ENCODE results near the gene ZNF226. TPM values are rescaled to one million over a fixed set of nuclear protein-coding genes. Genes with fewer than 3 reads are reported as not detected.
"Not testable (repeated sequence)": the region's sequence is repeated elsewhere in the genome, so short reads cannot be mapped to it uniquely, and the experiment has no call there.

ZNF226 gene
- total RNA-seq, 2 experiments from 2014 or later = 13.1 to 15.2 TPM

GRCh38 chr19:44182145-44182544 lies 17.2 kb downstream of the ZNF226 start:
- Mint-ChIP-seq H3K36me3 (peaks cover 14% of the 10 kb centered on the region), H3K27me3 (no peaks in the 10 kb centered on the region), H3K9me3 (ENCODE audit: low read depth) (peaks cover 27% of the 10 kb centered on the region), H3K4me1 (no peaks in the 10 kb centered on the region), H3K4me3 (no peak overlapping the region), H3K27ac (no peak overlapping the region)
- DNase-seq (no peak), ATAC-seq (no peak)
- CTCF ChIA-PET = no interaction called here

DNA sequence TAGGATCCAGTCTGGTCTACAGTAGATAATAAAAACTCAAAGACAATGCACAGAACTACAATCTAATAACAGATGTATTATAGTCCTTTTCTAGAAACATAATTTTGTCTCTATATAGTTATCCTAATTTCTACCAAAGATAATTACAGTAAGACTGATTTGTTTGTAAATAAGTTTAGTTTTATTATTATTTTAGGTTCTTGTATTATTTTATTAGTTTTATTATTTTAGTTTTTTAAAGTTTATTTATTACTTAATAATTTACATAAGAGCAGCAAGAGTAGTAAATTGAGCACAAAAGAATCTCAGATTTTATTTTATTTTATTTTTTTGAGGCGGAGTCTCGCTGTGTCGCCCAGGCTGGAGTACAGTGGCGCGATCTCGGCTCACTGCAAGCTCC lies 25.1 kb downstream of the ZNF226 start:
- DNase-seq = no peak
- Mint-ChIP-seq H3K4me3 (no peak overlapping the region), H3K9me3 (ENCODE audit: low read depth) (peaks cover 18% of the 10 kb centered on the region), H3K27me3 (peaks cover 3% of the 10 kb centered on the region), H3K36me3 (no peaks in the 10 kb centered on the region), H3K27ac (no peak overlapping the region), H3K4me1 (no peaks in the 10 kb centered on the region)
- ATAC-seq = no peak
- CTCF ChIA-PET = no interaction called here

GRCh38 chr19:44192127-44192526 lies 27.2 kb downstream of the ZNF226 start:
- H3K27ac Mint-ChIP-seq = no peak overlapping the region
- peaks cover 19% of the 10 kb centered on the region for H3K9me3 Mint-ChIP-seq (ENCODE audit: low read depth)
- CTCF ChIA-PET = no interaction called here
- no peak for ATAC-seq
- DNase-seq = no peak
- H3K27me3 Mint-ChIP-seq = peaks cover 3% of the 10 kb centered on the region
- H3K36me3 Mint-ChIP-seq = no peaks in the 10 kb centered on the region
- no peaks in the 10 kb centered on the region for H3K4me1 Mint-ChIP-seq
- no peak overlapping the region for H3K4me3 Mint-ChIP-seq

DNA sequence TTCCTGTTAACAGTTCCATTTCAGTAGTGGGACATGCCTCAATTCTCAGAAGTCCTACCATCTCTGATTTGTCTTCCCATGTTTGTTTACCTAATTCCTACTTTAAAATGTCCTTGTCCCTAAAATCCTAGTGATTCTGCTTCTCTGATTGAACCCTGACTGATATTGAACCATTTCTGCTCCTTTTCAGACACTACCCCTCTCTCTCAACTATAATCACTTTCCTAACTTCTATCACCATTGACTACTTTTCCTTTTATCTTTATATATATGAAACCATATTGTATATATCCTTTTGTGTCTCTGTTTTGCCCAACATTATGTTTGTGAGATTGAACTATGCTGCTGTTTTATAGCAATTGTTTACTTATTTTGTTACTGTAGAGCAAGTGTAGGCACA lies 31.9 kb downstream of the ZNF226 start:
- no peak for ATAC-seq
- DNase-seq = no peak
- Mint-ChIP-seq H3K27me3 (no peaks in the 10 kb centered on the region), H3K9me3 (ENCODE audit: low read depth) (peaks cover 15% of the 10 kb centered on the region), H3K27ac (no peak overlapping the region), H3K4me1 (no peaks in the 10 kb centered on the region), H3K36me3 (no peaks in the 10 kb centered on the region), H3K4me3 (no peak overlapping the region)
- CTCF ChIA-PET = no interaction called here

GRCh38 chr19:44202470-44202869 lies 37.6 kb downstream of the ZNF226 start:
- peaks cover 14% of the 10 kb centered on the region for H3K36me3 Mint-ChIP-seq
- CTCF ChIA-PET = no interaction called here
- no peak for DNase-seq
- H3K4me1 Mint-ChIP-seq = peaks cover 6% of the 10 kb centered on the region
- H3K4me3 Mint-ChIP-seq = no peak overlapping the region
- peaks cover 17% of the 10 kb centered on the region for H3K9me3 Mint-ChIP-seq (ENCODE audit: low read depth)
- no peaks in the 10 kb centered on the region for H3K27me3 Mint-ChIP-seq
- H3K27ac Mint-ChIP-seq = no peak overlapping the region
- no peak for ATAC-seq

GRCh38 chr19:44202974-44203373 lies 38.1 kb downstream of the ZNF226 start:
- Mint-ChIP-seq H3K27ac (no peak overlapping the region), H3K9me3 (ENCODE audit: low read depth) (peaks cover 15% of the 10 kb centered on the region)
- CTCF ChIA-PET = no interaction called here

DNA sequence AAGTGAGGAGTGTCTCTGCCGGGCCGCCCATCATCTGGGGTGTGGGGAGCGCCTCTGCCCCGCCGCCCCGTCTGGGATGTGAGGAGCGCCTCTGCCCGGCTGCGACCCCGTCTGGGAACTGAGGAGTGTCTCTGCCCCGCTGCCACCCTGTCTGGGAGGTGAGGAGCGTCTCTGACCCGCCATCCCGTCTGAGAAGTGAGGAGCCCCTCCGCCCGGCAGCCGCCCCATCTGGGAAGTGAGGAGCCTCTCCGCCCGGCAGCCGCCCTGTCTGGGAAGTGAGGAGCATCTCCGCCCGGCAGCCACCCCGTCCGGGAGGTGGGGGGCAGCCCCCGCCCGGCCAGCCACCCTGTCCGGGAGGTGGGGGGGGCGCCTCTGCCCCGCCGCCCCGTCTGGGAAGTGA lies 39.0 kb downstream of the ZNF226 start:
- peaks cover 11% of the 10 kb centered on the region for H3K4me1 Mint-ChIP-seq

More at GRCh38 chr19:44202974-44203373, 38.1 kb downstream of the ZNF226 start:
- H3K4me3 Mint-ChIP-seq = no peak overlapping the region
- H3K27me3 Mint-ChIP-seq = no peaks in the 10 kb centered on the region
- ATAC-seq = no peak
- DNase-seq = no peak
- peaks cover 15% of the 10 kb centered on the region for H3K36me3 Mint-ChIP-seq
- H3K4me1 Mint-ChIP-seq = peaks cover 8% of the 10 kb centered on the region

DNA sequence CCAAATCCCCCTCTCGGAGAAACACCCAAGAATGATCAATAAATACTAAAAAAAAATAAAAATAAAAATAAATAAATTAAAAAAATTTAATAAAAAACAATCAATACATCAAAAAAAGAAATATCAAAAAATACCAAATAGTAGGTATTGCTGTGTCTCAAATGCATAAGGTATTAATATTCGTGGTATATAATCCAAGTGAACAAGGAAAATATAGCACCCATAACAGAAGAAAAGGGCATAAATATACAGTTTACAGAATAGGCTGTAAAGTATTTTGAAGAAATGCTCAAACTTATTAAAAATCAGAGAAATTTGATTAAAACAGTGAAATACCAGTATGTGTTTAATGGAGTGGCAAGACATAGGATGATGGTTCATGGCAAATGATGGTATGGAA lies 39.9 kb downstream of the ZNF226 start:
- no peak overlapping the region for H3K27ac Mint-ChIP-seq
- H3K4me3 Mint-ChIP-seq = no peak overlapping the region
- H3K27me3 Mint-ChIP-seq = no peaks in the 10 kb centered on the region
- peaks cover 13% of the 10 kb centered on the region for H3K9me3 Mint-ChIP-seq (ENCODE audit: low read depth)
- ATAC-seq (no peak), DNase-seq (no peak)
- H3K36me3 Mint-ChIP-seq = peaks cover 16% of the 10 kb centered on the region
- CTCF ChIA-PET = no interaction called here
- H3K4me1 Mint-ChIP-seq = peaks cover 11% of the 10 kb centered on the region

More for the DNA sequence above, 39.0 kb downstream of the ZNF226 start:
- Mint-ChIP-seq H3K36me3 (peaks cover 15% of the 10 kb centered on the region), H3K9me3 (ENCODE audit: low read depth) (peaks cover 18% of the 10 kb centered on the region)
- CTCF ChIA-PET, H3K27ac Mint-ChIP-seq, ATAC-seq, DNase-seq, H3K4me3 Mint-ChIP-seq, H3K27me3 Mint-ChIP-seq: not testable (repeated sequence)

GRCh38 chr19:44207126-44207803 lies 42.4 kb downstream of the ZNF226 start:
- CTCF ChIA-PET = interaction anchor here (0.9 to 1.4 kb wide), 4 partner anchors 42 to 112 kb away, joined by 3 to 4 read pairs (median 4); partner anchors contain the start of genes ZNF226 and ZNF235

GRCh38 chr19:44212250-44212865 lies 47.5 kb downstream of the ZNF226 start, which contains the start of gene ZNF227:
ZNF227 (plus strand) TSS chr19:44212532; CDS start chr19:44217793, 5,261 bp downstream.
- DNase-seq (peak; percentile 88), ATAC-seq (peak; percentile 96)
- Mint-ChIP-seq H3K27me3 (no peaks in the 10 kb centered on the region), H3K36me3 (peaks cover 46% of the 10 kb centered on the region), H3K4me1 (peaks cover 24% of the 10 kb centered on the region), H3K4me3 (peak within 1 kb of the TSS; percentile 78), H3K9me3 (ENCODE audit: low read depth) (peaks cover 7% of the 10 kb centered on the region), H3K27ac (peak within 1 kb of the TSS; percentile 82)
- CTCF ChIA-PET = interaction anchor here (0.7 to 1.3 kb wide), 4 partner anchors 47 to 403 kb away, joined by 3 to 4 read pairs (median 3); partner anchors contain the start of genes ZNF180 and ZNF226

More at GRCh38 chr19:44207126-44207803, 42.4 kb downstream of the ZNF226 start:
- H3K4me3 Mint-ChIP-seq = peak overlapping the region; percentile 92
- ATAC-seq = peak; percentile 97
- peaks cover 24% of the 10 kb centered on the region for H3K36me3 Mint-ChIP-seq
- H3K4me1 Mint-ChIP-seq = peaks cover 12% of the 10 kb centered on the region
- peak; percentile 88 for DNase-seq
- H3K9me3 Mint-ChIP-seq (ENCODE audit: low read depth) = peaks cover 13% of the 10 kb centered on the region
- no peaks in the 10 kb centered on the region for H3K27me3 Mint-ChIP-seq
- H3K27ac Mint-ChIP-seq = peak overlapping the region; percentile 85

- Mint-ChIP-seq H3K36me3 (peaks cover 49% of the 10 kb centered on the region), H3K4me1 (peaks cover 21% of the 10 kb centered on the region), H3K4me3 (peak overlapping the region; percentile 78), H3K27me3 (no peaks in the 10 kb centered on the region), H3K27ac (peak overlapping the region; percentile 82), H3K9me3 (ENCODE audit: low read depth) (peaks cover 7% of the 10 kb centered on the region)
- ATAC-seq = peak; percentile 38
- DNase-seq = no peak
- CTCF ChIA-PET = interaction anchor here (0.7 to 1.0 kb wide), 2 partner anchors 48 to 403 kb away, joined by 3 to 4 read pairs; partner anchors contain the start of gene ZNF226
Measured at GRCh38 chr19:44212866-44213346, 48.0 kb downstream of the ZNF226 start.

GRCh38 chr19:44219926-44220325 lies 55.0 kb downstream of the ZNF226 start:
- Mint-ChIP-seq H3K9me3 (ENCODE audit: low read depth) (peaks cover 16% of the 10 kb centered on the region), H3K36me3 (peaks cover 66% of the 10 kb centered on the region)
- H3K27ac Mint-ChIP-seq, DNase-seq, H3K4me1 Mint-ChIP-seq, H3K27me3 Mint-ChIP-seq, H3K4me3 Mint-ChIP-seq, ATAC-seq, CTCF ChIA-PET: not testable (repeated sequence)

GRCh38 chr19:44220761-44221160 lies 55.9 kb downstream of the ZNF226 start:
- H3K4me1 Mint-ChIP-seq, H3K27ac Mint-ChIP-seq, H3K4me3 Mint-ChIP-seq, ATAC-seq, DNase-seq, H3K27me3 Mint-ChIP-seq, CTCF ChIA-PET: not testable (repeated sequence)
- Mint-ChIP-seq H3K36me3 (peaks cover 65% of the 10 kb centered on the region), H3K9me3 (ENCODE audit: low read depth) (peaks cover 16% of the 10 kb centered on the region)

GRCh38 chr19:44221291-44221690 lies 56.4 kb downstream of the ZNF226 start:
- Mint-ChIP-seq H3K36me3 (peaks cover 66% of the 10 kb centered on the region), H3K9me3 (ENCODE audit: low read depth) (peaks cover 16% of the 10 kb centered on the region)
- H3K27ac Mint-ChIP-seq, H3K27me3 Mint-ChIP-seq, ATAC-seq, CTCF ChIA-PET, DNase-seq, H3K4me1 Mint-ChIP-seq, H3K4me3 Mint-ChIP-seq: not testable (repeated sequence)

Data from activated CD8-positive, alpha-beta memory T cell treated with anti-CD3 and anti-CD28 coated beads, Interleukin-2, amount 10 ng/mL, durations not matched to agents 7 days and 5 days (primary cell).